ENCODE measurements around the gene TENT4B.

TENT4B gene

DNA sequence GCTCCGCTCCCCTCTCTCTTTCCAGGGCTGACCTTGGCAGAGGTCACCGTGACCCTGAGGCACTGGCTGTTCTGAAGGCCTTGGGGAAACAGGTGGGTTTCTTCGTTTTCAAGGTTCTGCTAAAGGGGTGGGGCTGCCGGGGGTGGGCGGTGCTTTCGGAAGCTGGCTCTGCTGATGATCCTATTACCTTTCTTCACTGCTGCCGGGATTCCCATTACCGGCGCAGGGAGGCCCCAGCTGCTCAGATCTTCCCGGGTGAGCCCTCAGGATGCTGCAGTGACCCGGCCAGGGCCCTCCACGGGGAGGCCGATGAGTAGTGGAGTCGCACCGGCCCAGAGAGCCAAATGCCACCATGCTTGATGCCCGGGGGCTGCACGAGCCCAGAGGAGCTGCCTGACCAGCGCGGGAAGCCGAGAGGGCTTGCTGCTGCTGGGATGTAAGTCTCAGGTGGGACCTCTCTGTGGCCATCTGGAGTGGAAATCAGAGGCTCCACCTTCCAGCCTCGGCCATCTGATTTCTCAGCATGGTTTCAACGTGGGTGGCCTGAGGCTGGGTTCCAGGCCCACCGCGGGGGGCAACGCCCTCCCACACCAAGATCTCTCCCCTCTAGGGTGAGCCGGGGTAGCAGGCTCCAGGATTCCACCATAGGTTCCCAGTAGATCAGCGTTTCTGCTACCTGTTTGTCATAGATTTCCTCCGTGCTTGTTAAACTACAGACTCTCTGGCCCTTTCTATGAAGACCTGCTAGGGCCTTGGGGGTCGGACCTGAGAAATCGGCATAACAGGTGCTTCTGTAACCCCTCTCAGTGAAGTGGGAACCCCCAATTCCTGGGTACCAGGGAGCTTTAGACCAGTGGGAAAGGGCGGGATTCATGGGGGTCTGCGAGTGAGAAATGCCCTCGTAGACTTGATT, 91.7 kb downstream of the TENT4B start:
- TF ChIP-seq, protein P1, sequence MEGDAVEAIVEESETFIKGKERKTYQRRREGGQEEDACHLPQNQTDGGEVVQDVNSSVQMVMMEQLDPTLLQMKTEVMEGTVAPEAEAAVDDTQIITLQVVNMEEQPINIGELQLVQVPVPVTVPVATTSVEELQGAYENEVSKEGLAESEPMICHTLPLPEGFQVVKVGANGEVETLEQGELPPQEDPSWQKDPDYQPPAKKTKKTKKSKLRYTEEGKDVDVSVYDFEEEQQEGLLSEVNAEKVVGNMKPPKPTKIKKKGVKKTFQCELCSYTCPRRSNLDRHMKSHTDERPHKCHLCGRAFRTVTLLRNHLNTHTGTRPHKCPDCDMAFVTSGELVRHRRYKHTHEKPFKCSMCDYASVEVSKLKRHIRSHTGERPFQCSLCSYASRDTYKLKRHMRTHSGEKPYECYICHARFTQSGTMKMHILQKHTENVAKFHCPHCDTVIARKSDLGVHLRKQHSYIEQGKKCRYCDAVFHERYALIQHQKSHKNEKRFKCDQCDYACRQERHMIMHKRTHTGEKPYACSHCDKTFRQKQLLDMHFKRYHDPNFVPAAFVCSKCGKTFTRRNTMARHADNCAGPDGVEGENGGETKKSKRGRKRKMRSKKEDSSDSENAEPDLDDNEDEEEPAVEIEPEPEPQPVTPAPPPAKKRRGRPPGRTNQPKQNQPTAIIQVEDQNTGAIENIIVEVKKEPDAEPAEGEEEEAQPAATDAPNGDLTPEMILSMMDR (IDR thresholded peaks at IDR 0.05; ENCODE audit: insufficient read depth, low read depth, low read length, missing control alignments) = no peak
- DNase-seq (ENCODE audit: low read depth) = peak; percentile 54
- H3K4me3 ChIP-seq (ENCODE audit: low read length) = peak overlapping the region; percentile 48

DNA sequence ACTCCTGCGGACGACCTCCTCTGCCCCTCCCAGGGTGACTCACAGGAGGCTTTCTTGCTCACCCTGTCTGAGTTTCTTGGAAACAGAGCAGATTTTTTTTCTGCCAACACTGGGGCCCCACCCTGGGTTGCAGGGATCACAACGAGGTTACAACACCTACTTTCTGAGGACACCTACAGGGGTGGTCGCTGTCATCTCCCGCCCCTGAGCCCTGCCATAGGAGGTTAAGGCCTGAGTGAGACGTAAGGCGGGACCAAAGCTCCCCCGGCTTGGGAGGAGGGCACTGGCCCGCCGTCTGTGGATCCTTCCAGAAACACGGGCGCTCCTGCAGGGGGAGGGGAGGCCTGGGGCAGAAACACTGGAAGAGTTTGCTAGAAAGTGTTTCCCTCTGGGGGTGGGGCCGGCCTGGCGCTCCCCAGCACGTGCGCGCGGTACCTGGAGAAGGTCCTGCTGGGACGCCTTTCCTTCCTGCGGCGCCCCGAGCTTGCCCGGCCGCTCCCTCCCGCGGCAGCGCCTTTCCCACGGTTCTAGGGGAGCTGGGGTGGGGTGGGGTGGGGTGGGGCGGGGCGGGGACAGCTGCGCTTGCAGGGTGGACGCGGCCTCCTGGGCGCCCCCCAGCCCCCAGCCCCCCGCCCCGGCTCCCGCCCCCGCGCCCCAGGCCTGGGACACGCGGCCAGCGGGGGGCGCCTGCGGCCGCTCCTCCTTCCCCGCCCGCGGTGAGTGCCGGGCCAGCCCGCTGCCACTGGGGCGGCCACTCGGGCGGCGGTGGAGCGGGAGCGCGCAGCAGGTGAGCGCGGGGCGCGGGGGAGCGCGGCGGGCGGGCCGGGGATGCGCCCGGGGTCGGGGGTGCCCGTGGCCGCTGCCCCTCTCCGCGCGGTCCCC, 92.6 kb downstream of the TENT4B start:
- TF ChIP-seq, protein P1 (IDR thresholded peaks at IDR 0.05; ENCODE audit: insufficient read depth, low read depth, low read length, missing control alignments) = no peak
- DNase-seq (ENCODE audit: low read depth) = peak; percentile 92
- H3K4me3 ChIP-seq (ENCODE audit: low read length) = peak overlapping the region; percentile 49

DNA sequence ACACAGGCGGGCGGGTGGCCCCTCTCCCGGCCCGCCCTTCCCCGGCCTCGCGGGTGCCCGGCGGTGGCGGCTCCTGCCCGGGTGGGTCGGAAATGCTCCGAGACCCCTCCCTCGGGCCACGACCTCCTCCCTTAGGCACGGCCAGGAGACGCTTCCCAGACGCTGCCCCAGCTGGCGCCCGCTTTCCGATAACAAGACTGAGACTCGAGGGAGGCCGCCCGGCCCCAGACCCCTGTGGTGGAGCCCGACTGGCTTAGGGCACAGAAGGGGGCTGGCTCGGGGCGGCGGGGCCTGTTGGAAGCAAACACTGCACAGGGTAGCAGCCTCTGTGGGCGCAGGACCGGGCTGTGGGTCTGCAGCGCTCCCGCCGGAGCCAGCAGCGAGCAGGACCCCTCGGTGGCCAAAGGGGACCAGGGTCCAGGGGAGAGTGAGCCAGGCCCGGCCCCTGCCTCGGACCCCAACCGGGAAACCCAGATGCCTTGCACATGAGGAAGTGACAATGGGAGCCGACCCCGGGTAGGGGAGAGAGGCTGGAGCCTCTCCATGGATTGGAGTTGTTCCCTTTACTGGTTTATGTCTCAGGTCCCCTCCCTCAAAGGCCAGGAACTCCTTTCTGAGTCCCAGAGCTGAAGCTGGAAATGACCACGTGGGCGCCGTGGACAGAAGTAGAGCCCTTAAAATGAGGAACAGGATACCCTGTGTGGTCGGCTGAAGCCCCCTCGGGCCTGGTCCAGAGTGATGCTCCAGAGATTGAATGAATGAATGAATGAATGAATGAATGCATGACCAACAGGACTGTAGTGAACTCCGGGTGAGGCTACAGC, 93.4 kb downstream of the TENT4B start:
- TF ChIP-seq, protein P1 (IDR thresholded peaks at IDR 0.05; ENCODE audit: insufficient read depth, low read depth, low read length, missing control alignments) = no peak
- H3K4me3 ChIP-seq (ENCODE audit: low read length) = peak overlapping the region; percentile 49
- DNase-seq (ENCODE audit: low read depth) = no peak

DNA sequence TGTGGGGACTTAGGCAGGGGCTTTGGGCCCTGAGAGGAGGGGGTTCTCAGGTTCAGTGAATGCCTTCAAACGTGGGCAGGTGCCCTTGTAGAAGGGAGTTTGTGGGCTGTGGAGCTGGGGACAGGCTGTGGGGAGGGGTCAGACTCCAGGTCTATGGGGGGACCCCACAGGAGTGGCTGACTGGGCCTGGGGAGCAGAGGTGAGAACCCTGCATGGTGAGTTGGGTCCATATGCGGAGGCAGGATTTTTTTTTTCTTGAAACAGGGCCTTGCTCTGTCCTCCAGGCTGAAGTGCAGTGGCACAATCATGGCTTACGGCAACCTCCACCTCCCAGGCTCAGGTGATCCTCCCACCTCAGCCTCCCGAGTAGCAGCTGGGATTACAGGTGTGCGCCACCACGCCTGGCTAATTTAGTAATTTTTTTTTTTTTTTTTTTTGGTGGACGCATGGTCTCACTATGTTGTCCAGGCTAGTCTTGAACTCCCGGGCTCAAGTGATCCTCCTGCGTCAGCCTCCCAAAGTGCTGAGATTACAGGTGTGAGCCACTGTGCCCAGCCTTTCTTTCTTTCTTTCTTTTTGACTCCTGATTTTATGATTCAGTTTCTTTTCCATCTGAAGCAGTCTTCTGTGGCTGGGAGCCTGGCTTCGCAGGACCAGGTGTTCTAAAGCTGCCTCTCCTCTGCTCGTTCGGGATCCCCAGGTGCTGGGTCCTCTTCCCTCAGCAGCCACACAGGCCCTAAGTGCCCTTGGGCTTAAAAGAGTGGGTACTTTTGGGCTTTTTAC, 94.2 kb downstream of the TENT4B start:
- TF ChIP-seq, protein P1 (IDR thresholded peaks at IDR 0.05; ENCODE audit: insufficient read depth, low read depth, low read length, missing control alignments) = no peak
- H3K4me3 ChIP-seq (ENCODE audit: low read length) = no peak overlapping the region
- DNase-seq (ENCODE audit: low read depth) = no peak

DNA sequence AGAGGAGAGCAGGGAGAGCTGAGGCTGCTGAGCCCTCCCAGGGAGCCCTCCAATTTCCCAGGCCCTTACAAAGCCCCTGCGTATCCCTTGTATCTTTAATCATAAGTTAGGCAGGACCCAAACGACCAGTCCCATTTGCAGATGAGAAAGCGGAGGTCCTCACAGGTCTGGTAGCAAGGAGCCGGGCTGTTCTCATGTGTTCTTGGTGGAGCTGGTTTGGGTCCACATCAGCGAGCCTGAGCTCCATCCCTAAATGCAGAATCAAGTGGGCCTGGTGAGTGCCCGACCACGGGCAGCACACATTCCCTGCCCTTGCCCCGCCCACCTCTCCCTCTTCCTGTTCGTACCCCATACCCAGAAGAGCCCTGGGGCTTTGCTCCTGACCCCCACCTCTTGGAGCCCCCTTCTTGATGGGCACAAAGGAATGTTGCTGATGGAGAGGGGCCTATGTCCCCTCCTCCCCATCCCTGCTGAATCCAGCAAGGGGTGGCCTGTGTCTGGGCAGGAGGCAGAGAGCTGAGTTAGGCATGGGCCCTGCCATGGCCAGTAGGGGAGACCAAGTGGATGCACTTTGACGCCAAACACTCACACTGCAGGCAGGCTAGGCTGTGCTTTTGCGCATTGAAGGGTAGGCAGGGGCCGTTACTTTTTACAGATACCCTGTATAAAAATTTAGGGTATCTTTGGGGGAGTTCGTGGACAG, 95.0 kb downstream of the TENT4B start:
- H3K4me3 ChIP-seq (ENCODE audit: low read length) = no peak overlapping the region
- no peak for DNase-seq (ENCODE audit: low read depth)
- TF ChIP-seq, protein P1 (IDR thresholded peaks at IDR 0.05; ENCODE audit: insufficient read depth, low read depth, low read length, missing control alignments) = no peak

All from epithelial cell of esophagus (primary cell).